Parathyroid adenoma (tissue), 2 donors: Measurements from ENCODE around the gene PRM1.

Experiments
- H2AFZ ChIP-seq: fragments of 300-600 bp; sonication (generic); one replicate; pipeline ENCODE4 v1.7.0; 2017; ENCODE audit warnings: antibody characterized with exemption, mild to moderate bottlenecking
- H3K27ac ChIP-seq: fragments of 300-600 bp; sonication (generic); one replicate; pipeline ENCODE4 v1.7.0; 2017
- H3K27me3 ChIP-seq: fragments of 300-600 bp; sonication (generic); one replicate; pipeline ENCODE4 v1.7.0; 2017; ENCODE audit warnings: low read length; ENCODE audit not compliant: control insufficient read depth, insufficient read depth
- H3K36me3 ChIP-seq: fragments of 300-600 bp; sonication (generic); one replicate; pipeline ENCODE4 v1.7.0; 2017; ENCODE audit warnings: low read length; ENCODE audit not compliant: control insufficient read depth, insufficient read depth
- H3K4me1 ChIP-seq: fragments of 300-600 bp; sonication (generic); one replicate; pipeline ENCODE4 v1.7.0; 2017; ENCODE audit warnings: control low read depth
- H3K4me2 ChIP-seq: fragments of 300-600 bp; sonication (generic); one replicate; pipeline ENCODE4 v1.7.0; 2017; ENCODE audit warnings: low read length
- H3K4me3 ChIP-seq: fragments of 300-600 bp; sonication (generic); one replicate; pipeline ENCODE4 v1.7.0; 2017; ENCODE audit warnings: low read depth, low read length
- H3K79me2 ChIP-seq: fragments of 300-600 bp; sonication (generic); one replicate; pipeline ENCODE4 v1.7.0; 2017; ENCODE audit warnings: control low read depth
- H3K9ac ChIP-seq: fragments of 300-600 bp; sonication (generic); one replicate; pipeline ENCODE4 v1.7.0; 2017; ENCODE audit warnings: mild to moderate bottlenecking
- H3K9me3 ChIP-seq: fragments of 300-600 bp; sonication (generic); one replicate; pipeline ENCODE4 v1.7.0; 2017; ENCODE audit warnings: low read length; ENCODE audit not compliant: control insufficient read depth
- CTCF ChIP-seq: fragments of 300-600 bp; sonication (generic); IDR thresholded peaks from one replicate; pipeline ENCODE4 v1.7.0; 2017; ENCODE audit warnings: antibody characterized with exemption, mild to moderate bottlenecking
- donor health status: primary hyperparathyroidism.

PRM1 gene

GRCh38 chr16:11250091-11250785 is 30.9 kb downstream of the PRM1 start:
- TF ChIP-seq CTCF, result no peak
- no peaks in the 10 kb centered on the region for H3K27me3 ChIP-seq
- no peaks in the 10 kb centered on the region for H3K36me3 ChIP-seq
- H2AFZ ChIP-seq, result no peak overlapping the region
- no peak overlapping the region for H3K4me3 ChIP-seq
- H3K9ac ChIP-seq, result no peak overlapping the region
- H3K27ac ChIP-seq, result no peak overlapping the region
- H3K9me3 ChIP-seq, result no peaks in the 10 kb centered on the region
- H3K4me2 ChIP-seq, result no peak overlapping the region
- H3K79me2 ChIP-seq, result no peaks in the 10 kb centered on the region
- no peaks in the 10 kb centered on the region for H3K4me1 ChIP-seq

GRCh38 chr16:11249233-11250061 is 31.7 kb downstream of the PRM1 start:
- no peak for TF ChIP-seq CTCF
- Histone ChIP-seq H3K9me3 (no peaks in the 10 kb centered on the region), H3K27me3 (no peaks in the 10 kb centered on the region), H3K4me2 (no peak overlapping the region), H3K9ac (no peak overlapping the region), H3K4me3 (no peak overlapping the region), H3K36me3 (no peaks in the 10 kb centered on the region), H3K79me2 (no peaks in the 10 kb centered on the region), H3K27ac (no peak overlapping the region), H2AFZ (peak overlapping the region; percentile 56), H3K4me1 (no peaks in the 10 kb centered on the region)

- H3K36me3 ChIP-seq, result no peaks in the 10 kb centered on the region
- no peaks in the 10 kb centered on the region for H3K79me2 ChIP-seq
- H3K4me1 ChIP-seq, result no peaks in the 10 kb centered on the region
- no peak overlapping the region for H2AFZ ChIP-seq
- no peaks in the 10 kb centered on the region for H3K9me3 ChIP-seq
- no peak overlapping the region for H3K27ac ChIP-seq
- H3K9ac ChIP-seq, result no peak overlapping the region
- no peak overlapping the region for H3K4me3 ChIP-seq
- H3K27me3 ChIP-seq, result no peaks in the 10 kb centered on the region
- no peak overlapping the region for H3K4me2 ChIP-seq
- TF ChIP-seq CTCF, result no peak
Observed at GRCh38 chr16:11248133-11248532, 33.0 kb downstream of the PRM1 start.

GRCh38 chr16:11245988-11246387 is 35.1 kb downstream of the PRM1 start:
- Histone ChIP-seq H3K36me3 (no peaks in the 10 kb centered on the region), H3K4me3 (no peak overlapping the region), H3K27ac (no peak overlapping the region), H3K4me2 (no peak overlapping the region), H3K9me3 (no peaks in the 10 kb centered on the region), H2AFZ (no peak overlapping the region), H3K27me3 (no peaks in the 10 kb centered on the region), H3K9ac (no peak overlapping the region), H3K79me2 (no peaks in the 10 kb centered on the region), H3K4me1 (no peaks in the 10 kb centered on the region)
- no peak for TF ChIP-seq CTCF
